ENCODE data around the gene BRS3.
"Not testable (repeated sequence)": the region's sequence is repeated elsewhere in the genome, so short reads cannot be mapped to it uniquely, and the experiment has no call there.

The BRS3 gene

GRCh38 chrX:136487647-136488046 lies at the start of gene BRS3:
Gene BRS3 (plus strand): TSS chrX:136487947. CDS start chrX:136488115, 168 bp downstream.
- no peak for DNase-seq

- DNase-seq = no peak
Measured at GRCh38 chrX:136438192-136438591, 49.6 kb upstream of the BRS3 start.

GRCh38 chrX:136445674-136446073 lies 42.1 kb upstream of the BRS3 start:
- not testable (repeated sequence) for DNase-seq

- DNase-seq = no peak
Measured at GRCh38 chrX:136446208-136446607, 41.5 kb upstream of the BRS3 start.

- no peak for DNase-seq
Measured at GRCh38 chrX:136447308-136447707, 40.4 kb upstream of the BRS3 start.

GRCh38 chrX:136447968-136448367 lies 39.8 kb upstream of the BRS3 start:
- DNase-seq = no peak

- DNase-seq = no peak
Measured at GRCh38 chrX:136450050-136450830, 37.5 kb upstream of the BRS3 start.

GRCh38 chrX:136452614-136453013 lies 35.1 kb upstream of the BRS3 start:
- DNase-seq = no peak

- DNase-seq = no peak
Measured at GRCh38 chrX:136453114-136453513, 34.6 kb upstream of the BRS3 start.

GRCh38 chrX:136453771-136454170 lies 34.0 kb upstream of the BRS3 start:
- no peak for DNase-seq

GRCh38 chrX:136456133-136456532 lies 31.6 kb upstream of the BRS3 start:
- DNase-seq = no peak

- no peak for DNase-seq
Measured at GRCh38 chrX:136457303-136457917, 30.3 kb upstream of the BRS3 start.

GRCh38 chrX:136464589-136464988 lies 23.2 kb upstream of the BRS3 start:
- no peak for DNase-seq

- DNase-seq = no peak
Measured at GRCh38 chrX:136467303-136467702, 20.4 kb upstream of the BRS3 start.

GRCh38 chrX:136468391-136469103 lies 19.2 kb upstream of the BRS3 start:
- no peak for DNase-seq

GRCh38 chrX:136473663-136474062 lies 14.1 kb upstream of the BRS3 start:
- DNase-seq = no peak

- DNase-seq = no peak
Measured at GRCh38 chrX:136475236-136475635, 12.5 kb upstream of the BRS3 start.

- no peak for DNase-seq
Measured at GRCh38 chrX:136476501-136476900, 11.2 kb upstream of the BRS3 start.

GRCh38 chrX:136477026-136477425 lies 10.7 kb upstream of the BRS3 start:
- no peak for DNase-seq

- no peak for DNase-seq
Measured at GRCh38 chrX:136480383-136480782, 7.4 kb upstream of the BRS3 start.

GRCh38 chrX:136488706-136489105 lies 959 bp downstream of the BRS3 start:
- DNase-seq = no peak

- no peak for DNase-seq
Measured at GRCh38 chrX:136491832-136492231, 4.1 kb downstream of the BRS3 start.

GRCh38 chrX:136493011-136493410 lies 5.3 kb downstream of the BRS3 start:
- DNase-seq = no peak

- DNase-seq = no peak
Measured at GRCh38 chrX:136495043-136495442, 7.3 kb downstream of the BRS3 start.
